Large intestine (tissue), 12 donors: Measurements from ENCODE around the gene AHCYL2. TPM values are rescaled to one million over a fixed set of nuclear protein-coding genes. Genes with fewer than 3 reads are reported as not detected.

Experiments
- DNase-seq, 2 donors: peaks; one replicate each; pipeline versions ENCODE4 v3.0.0 to v3.0.0-alpha.2; 2013
- H3K27ac ChIP-seq: one replicate; pipeline ENCODE4 v1.5.1; 2013; ENCODE audit warnings: low read length
- H3K27me3 ChIP-seq: 2 replicates; pipeline ENCODE4 v1.6.1; 2013; ENCODE audit warnings: low read length; ENCODE audit not compliant: control insufficient read depth, insufficient read depth
- H3K36me3 ChIP-seq: 2 replicates; pipeline ENCODE4 v1.6.1; 2013; ENCODE audit warnings: low read length; ENCODE audit not compliant: control insufficient read depth, insufficient read depth
- H3K4me1 ChIP-seq: one replicate; pipeline ENCODE4 v1.6.1; 2013; ENCODE audit warnings: low read length; ENCODE audit not compliant: control insufficient read depth, insufficient read depth
- H3K4me3 ChIP-seq: one replicate; pipeline ENCODE4 v1.5.1; 2013; ENCODE audit warnings: low read length
- H3K9me3 ChIP-seq: one replicate; pipeline ENCODE4 v1.6.1; 2013; ENCODE audit warnings: mild to moderate bottlenecking, low read depth, low read length, moderate library complexity; ENCODE audit not compliant: control insufficient read depth
- WGBS: methylation state at CpG from one replicate; pipeline ENCODE4 v1.1.5; 2013; ENCODE audit warnings: low lambda C conversion rate; ENCODE audit not compliant: insufficient coverage; 5-methylcytosine and 5-hydroxymethylcytosine counted together
- long read RNA-seq, 11 donors: transcript quantifications; one replicate each; lab custom pipeline, GENCODE V29; 2026
- polyA plus RNA-seq: library from polyadenylated mRNA; unstranded; fragments of 120-200 nt; gene quantifications from one replicate; pipeline ENCODE4 v1.2.1, GENCODE V29; 2013

The AHCYL2 gene
- 23.2 TPM for polyA plus RNA-seq
- long read RNA-seq, donor 1, full-length matches to known transcripts, result 2 of 2 reads
- long read RNA-seq, donor 1, partial matches to known transcripts, result 0 of 2 reads
- long read RNA-seq, donor 1, other reads (novel, unspliced or antisense), result 0 of 2 reads
- long read RNA-seq, donor 2, full-length matches to known transcripts, result 1 of 78 reads
- long read RNA-seq, donor 2, partial matches to known transcripts, result 77 of 78 reads
- long read RNA-seq, donor 2, other reads (novel, unspliced or antisense), result 0 of 78 reads
- long read RNA-seq, donor 3, full-length matches to known transcripts, result 4 of 191 reads
- long read RNA-seq, donor 3, partial matches to known transcripts, result 187 of 191 reads
- long read RNA-seq, donor 3, other reads (novel, unspliced or antisense), result 0 of 191 reads
- long read RNA-seq, donor 4, result 0 reads
- long read RNA-seq, donor 5, full-length matches to known transcripts, result 4 of 4 reads
- long read RNA-seq, donor 5, partial matches to known transcripts, result 0 of 4 reads
- long read RNA-seq, donor 5, other reads (novel, unspliced or antisense), result 0 of 4 reads
- long read RNA-seq, donor 6, full-length matches to known transcripts, result 2 of 92 reads
- long read RNA-seq, donor 6, partial matches to known transcripts, result 90 of 92 reads
- long read RNA-seq, donor 6, other reads (novel, unspliced or antisense), result 0 of 92 reads
- long read RNA-seq, donor 7, full-length matches to known transcripts, result 1 of 1 reads
- long read RNA-seq, donor 7, partial matches to known transcripts, result 0 of 1 reads
- long read RNA-seq, donor 7, other reads (novel, unspliced or antisense), result 0 of 1 reads
- long read RNA-seq, donor 8, full-length matches to known transcripts, result 1 of 1 reads
- long read RNA-seq, donor 8, partial matches to known transcripts, result 0 of 1 reads
- long read RNA-seq, donor 8, other reads (novel, unspliced or antisense), result 0 of 1 reads
- long read RNA-seq, donor 9, full-length matches to known transcripts, result 4 of 4 reads
- long read RNA-seq, donor 9, partial matches to known transcripts, result 0 of 4 reads
- long read RNA-seq, donor 9, other reads (novel, unspliced or antisense), result 0 of 4 reads
- long read RNA-seq, donor 10, full-length matches to known transcripts, result 5 of 5 reads
- long read RNA-seq, donor 10, partial matches to known transcripts, result 0 of 5 reads
- long read RNA-seq, donor 10, other reads (novel, unspliced or antisense), result 0 of 5 reads
- long read RNA-seq, donor 11, partial matches to known transcripts, result 38 of 40 reads
- long read RNA-seq, donor 11, other reads (novel, unspliced or antisense), result 0 of 40 reads

- WGBS, result no CpG with 5 or more reads among the region's 63 CpGs
- Histone ChIP-seq H3K27ac (peak within 1 kb of the TSS; percentile 99), H3K4me1 (peaks cover 4% of the 10 kb centered on the region), H3K4me3 (peak within 1 kb of the TSS; percentile 86), H3K9me3 (no peaks in the 10 kb centered on the region), H3K27me3 (no peaks in the 10 kb centered on the region), H3K36me3 (no peaks in the 10 kb centered on the region)
- peak; percentile 98 to 100 for DNase-seq
Measured at GRCh38 chr7:129224251-129225205, at the start of gene AHCYL2. Gene AHCYL2 (plus strand): TSS chr7:129225030.

GRCh38 chr7:129176916-129177710 is 47.7 kb upstream of the AHCYL2 start:
- no peak for DNase-seq
- H3K27ac ChIP-seq, result no peak overlapping the region
- H3K4me3 ChIP-seq, result no peak overlapping the region
- WGBS, result 77% methylated on average over 3 of the region's 11 CpGs
- H3K27me3 ChIP-seq, result no peaks in the 10 kb centered on the region
- H3K4me1 ChIP-seq, result no peaks in the 10 kb centered on the region
- no peaks in the 10 kb centered on the region for H3K36me3 ChIP-seq
- no peaks in the 10 kb centered on the region for H3K9me3 ChIP-seq

GRCh38 chr7:129184981-129185670 is 39.7 kb upstream of the AHCYL2 start:
- H3K4me1 ChIP-seq, result peaks cover 4% of the 10 kb centered on the region
- WGBS, result 40% methylated on average over 1 of the region's 6 CpGs
- H3K4me3 ChIP-seq, result no peak overlapping the region
- no peaks in the 10 kb centered on the region for H3K9me3 ChIP-seq
- peaks cover 3% of the 10 kb centered on the region for H3K27me3 ChIP-seq
- no peak overlapping the region for H3K27ac ChIP-seq
- DNase-seq, result no peak
- no peaks in the 10 kb centered on the region for H3K36me3 ChIP-seq

GRCh38 chr7:129186749-129187260 is 38.0 kb upstream of the AHCYL2 start:
- DNase-seq, result no peak
- WGBS, result no CpG with 5 or more reads among the region's 6 CpGs
- Histone ChIP-seq H3K27ac (no peak overlapping the region), H3K4me3 (no peak overlapping the region), H3K4me1 (peaks cover 4% of the 10 kb centered on the region), H3K9me3 (no peaks in the 10 kb centered on the region), H3K27me3 (peaks cover 4% of the 10 kb centered on the region), H3K36me3 (no peaks in the 10 kb centered on the region)

- Histone ChIP-seq H3K9me3 (no peaks in the 10 kb centered on the region), H3K4me3 (peak overlapping the region; percentile 55), H3K36me3 (peaks cover under 1% of the 10 kb centered on the region), H3K27me3 (peaks cover 4% of the 10 kb centered on the region), H3K4me1 (peaks cover 4% of the 10 kb centered on the region), H3K27ac (peak overlapping the region; percentile 20)
- no CpG with 5 or more reads among the region's 14 CpGs for WGBS
- DNase-seq, result no peak
Measured at GRCh38 chr7:129187681-129188371, 37.0 kb upstream of the AHCYL2 start.

- Histone ChIP-seq H3K4me1 (peaks cover 4% of the 10 kb centered on the region), H3K27ac (peak within 1 kb of the TSS; percentile 20), H3K9me3 (no peaks in the 10 kb centered on the region), H3K27me3 (peaks cover 4% of the 10 kb centered on the region), H3K36me3 (peaks cover 3% of the 10 kb centered on the region), H3K4me3 (peak within 1 kb of the TSS; percentile 69)
- WGBS, result no CpG with 5 or more reads among the region's 48 CpGs
- DNase-seq, result peak; percentile 69 to 81
Measured at GRCh38 chr7:129188372-129188891, 36.4 kb upstream of the AHCYL2 start, which contains the start of gene SMO. Gene SMO (plus strand): TSS chr7:129188633. CDS start chr7:129189152, 519 bp downstream.

- peaks cover 4% of the 10 kb centered on the region for H3K27me3 ChIP-seq
- H3K4me3 ChIP-seq, result peak overlapping the region; percentile 69
- H3K27ac ChIP-seq, result no peak overlapping the region
- peaks cover 4% of the 10 kb centered on the region for H3K4me1 ChIP-seq
- no CpG with 5 or more reads among the region's 83 CpGs for WGBS
- H3K36me3 ChIP-seq, result peaks cover 3% of the 10 kb centered on the region
- H3K9me3 ChIP-seq, result no peaks in the 10 kb centered on the region
- DNase-seq, result peak in 1 of 2 donors; percentile 49
Measured at GRCh38 chr7:129188892-129189660, 35.8 kb upstream of the AHCYL2 start.
